OCI-LY1 (cell line): Measurements from ENCODE around the gene USP3.

ENCODE experiments used
- EZH2 ChIP-seq: fragments of 200-600 bp; sonication (generic), shearing (Covaris generic); IDR thresholded peaks from 2 replicates; pipeline ENCODE4 v1.8.0; 2017; ENCODE audit warnings: borderline replicate concordance, mixed run types, mild to moderate bottlenecking, antibody characterized with exemption, low read length, moderate library complexity, mixed read lengths
- TF ChIP-seq, protein P1 (sequence below): fragments of 200-600 bp; sonication (generic), shearing (Covaris generic); IDR thresholded peaks from 2 replicates; pipeline ENCODE4 v1.5.1; 2017; ENCODE audit warnings: mild to moderate bottlenecking, antibody characterized with exemption, low read length, moderate library complexity, mixed read lengths

DNA sequence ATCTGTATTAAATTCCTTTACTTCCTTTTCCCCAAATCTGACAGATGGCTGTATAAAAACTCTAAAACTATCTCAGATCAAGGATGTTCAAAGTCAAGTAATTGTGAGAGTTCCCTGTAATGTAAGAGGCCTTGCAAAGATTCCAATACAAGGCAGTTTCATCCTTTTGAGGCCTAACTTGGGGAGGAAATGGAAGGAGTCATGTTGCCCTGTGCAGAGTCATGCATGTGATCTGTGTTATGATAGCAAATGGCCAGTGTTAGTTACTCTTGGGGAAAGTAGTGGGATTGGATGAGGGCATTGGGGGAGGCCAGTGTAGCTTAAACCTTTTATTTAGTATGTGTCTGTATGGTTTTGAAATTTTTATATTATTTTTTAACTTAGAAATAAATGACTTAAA is 69.1 kb downstream of the USP3 start:
- TF ChIP-seq, protein P1, sequence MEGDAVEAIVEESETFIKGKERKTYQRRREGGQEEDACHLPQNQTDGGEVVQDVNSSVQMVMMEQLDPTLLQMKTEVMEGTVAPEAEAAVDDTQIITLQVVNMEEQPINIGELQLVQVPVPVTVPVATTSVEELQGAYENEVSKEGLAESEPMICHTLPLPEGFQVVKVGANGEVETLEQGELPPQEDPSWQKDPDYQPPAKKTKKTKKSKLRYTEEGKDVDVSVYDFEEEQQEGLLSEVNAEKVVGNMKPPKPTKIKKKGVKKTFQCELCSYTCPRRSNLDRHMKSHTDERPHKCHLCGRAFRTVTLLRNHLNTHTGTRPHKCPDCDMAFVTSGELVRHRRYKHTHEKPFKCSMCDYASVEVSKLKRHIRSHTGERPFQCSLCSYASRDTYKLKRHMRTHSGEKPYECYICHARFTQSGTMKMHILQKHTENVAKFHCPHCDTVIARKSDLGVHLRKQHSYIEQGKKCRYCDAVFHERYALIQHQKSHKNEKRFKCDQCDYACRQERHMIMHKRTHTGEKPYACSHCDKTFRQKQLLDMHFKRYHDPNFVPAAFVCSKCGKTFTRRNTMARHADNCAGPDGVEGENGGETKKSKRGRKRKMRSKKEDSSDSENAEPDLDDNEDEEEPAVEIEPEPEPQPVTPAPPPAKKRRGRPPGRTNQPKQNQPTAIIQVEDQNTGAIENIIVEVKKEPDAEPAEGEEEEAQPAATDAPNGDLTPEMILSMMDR, result no peak
- TF ChIP-seq EZH2, result no peak
